Measurements from ENCODE around the gene ARMC2. TPM values are rescaled to one million over a fixed set of nuclear protein-coding genes. Genes with fewer than 3 reads are reported as not detected.

ARMC2 gene
- total RNA-seq, 2 experiments from 2014 or later: 2.6 to 8.4 TPM

- TF ChIP-seq EZH2phosphoT487 (IDR thresholded peaks at IDR 0.05; ENCODE audit: borderline replicate concordance, low read depth, low read length) (no peak), CTCF (conservative IDR thresholded peaks at IDR 0.05; ENCODE audit: low read length) (no peak)
- peak overlapping the region; percentile 24; the same call in 1 of the 2 replicates for H2AFZ ChIP-seq (ENCODE audit: low read length)
- no peaks in the 10 kb centered on the region for H4K20me1 ChIP-seq (ENCODE audit: insufficient read depth, low read length)
- no peak for DNase-seq (ENCODE audit: low spot score)
- intact Hi-C loops (cut with micrococcal nuclease; ENCODE audit: unreplicated experiment): no loop called here
- H3K9me3 ChIP-seq (ENCODE audit: low read length): no peaks in the 10 kb centered on the region
- H3K36me3 ChIP-seq (ENCODE audit: insufficient read depth, low read length): no peaks in the 10 kb centered on the region
- no peak overlapping the region for H3K4me3 ChIP-seq (ENCODE audit: low read depth, low read length, poor library complexity, severe bottlenecking)
- ChIA-PET POLR2A (no interaction called here), CTCF (ENCODE audit: unreplicated experiment) (interaction anchor here (1.1 kb wide), 1 partner anchor 267 kb away, joined by 3 read pairs; no protein-coding TSS in a partner anchor)
- no peaks in the 10 kb centered on the region for H3K79me2 ChIP-seq (ENCODE audit: insufficient read depth, low read depth, low read length)
- no peaks in the 10 kb centered on the region for H3K9me2 ChIP-seq (ENCODE audit: insufficient read depth, low read length)
- no TSS peak for BruUV-seq (replicated peaks)
- peaks cover 6% of the 10 kb centered on the region for H3K4me1 ChIP-seq (ENCODE audit: insufficient read depth, low read length, poor library complexity, severe bottlenecking)
- no peak overlapping the region for H3K4me2 ChIP-seq (ENCODE audit: low read length)
- no peak overlapping the region for H3K27ac ChIP-seq (ENCODE audit: low read depth, low read length, poor library complexity, severe bottlenecking)
These were observed 42.5 kb upstream of the ARMC2 start for GRCh38 chr6:108805611-108806167.

- Histone ChIP-seq H3K4me2 (ENCODE audit: low read length) (no peak overlapping the region), H3K79me2 (ENCODE audit: insufficient read depth, low read depth, low read length) (no peaks in the 10 kb centered on the region), H3K27ac (ENCODE audit: low read depth, low read length, poor library complexity, severe bottlenecking) (no peak overlapping the region), H3K4me1 (ENCODE audit: insufficient read depth, low read length, poor library complexity, severe bottlenecking) (peaks cover 6% of the 10 kb centered on the region), H3K9me2 (ENCODE audit: insufficient read depth, low read length) (no peaks in the 10 kb centered on the region), H3K4me3 (ENCODE audit: low read depth, low read length, poor library complexity, severe bottlenecking) (no peak overlapping the region), H4K20me1 (ENCODE audit: insufficient read depth, low read length) (no peaks in the 10 kb centered on the region), H3K9me3 (ENCODE audit: low read length) (no peaks in the 10 kb centered on the region), H3K36me3 (ENCODE audit: insufficient read depth, low read length) (no peaks in the 10 kb centered on the region), H2AFZ (ENCODE audit: low read length) (peak overlapping the region; percentile 24; the same call in 1 of the 2 replicates)
- TF ChIP-seq EZH2phosphoT487 (IDR thresholded peaks at IDR 0.05; ENCODE audit: borderline replicate concordance, low read depth, low read length) (no peak), CTCF (conservative IDR thresholded peaks at IDR 0.05; ENCODE audit: low read length) (no peak)
- intact Hi-C loops (cut with micrococcal nuclease; ENCODE audit: unreplicated experiment): no loop called here
- ChIA-PET POLR2A (interaction anchor here (1.0 kb wide), 1 partner anchor 14 kb away, joined by 3 read pairs; no protein-coding TSS in a partner anchor), CTCF (ENCODE audit: unreplicated experiment) (interaction anchor here (1.1 kb wide), 1 partner anchor 267 kb away, joined by 3 read pairs; no protein-coding TSS in a partner anchor)
- DNase-seq (ENCODE audit: low spot score): no peak
- BruUV-seq (replicated peaks): no TSS peak
These were observed 42.1 kb upstream of the ARMC2 start for GRCh38 chr6:108806171-108806570.

- Histone ChIP-seq H2AFZ (ENCODE audit: low read length) (no peak overlapping the region), H3K9me2 (ENCODE audit: insufficient read depth, low read length) (no peaks in the 10 kb centered on the region), H3K4me2 (ENCODE audit: low read length) (no peak overlapping the region), H3K27ac (ENCODE audit: low read depth, low read length, poor library complexity, severe bottlenecking) (no peak overlapping the region), H3K4me1 (ENCODE audit: insufficient read depth, low read length, poor library complexity, severe bottlenecking) (peaks cover 6% of the 10 kb centered on the region), H3K9me3 (ENCODE audit: low read length) (no peaks in the 10 kb centered on the region), H3K4me3 (ENCODE audit: low read depth, low read length, poor library complexity, severe bottlenecking) (no peak overlapping the region), H3K36me3 (ENCODE audit: insufficient read depth, low read length) (no peaks in the 10 kb centered on the region), H3K79me2 (ENCODE audit: insufficient read depth, low read depth, low read length) (no peaks in the 10 kb centered on the region), H4K20me1 (ENCODE audit: insufficient read depth, low read length) (no peaks in the 10 kb centered on the region)
- DNase-seq (ENCODE audit: low spot score): no peak
- ChIA-PET POLR2A (interaction anchor here (0.7 to 1.1 kb wide), 3 partner anchors 14 to 111 kb away, joined by 3 read pairs; no protein-coding TSS in a partner anchor), CTCF (ENCODE audit: unreplicated experiment) (interaction anchor here (1.1 kb wide), 1 partner anchor 266 kb away, joined by 3 read pairs; no protein-coding TSS in a partner anchor)
- no peak for TF ChIP-seq CTCF (conservative IDR thresholded peaks at IDR 0.05; ENCODE audit: low read length)
- no peak for TF ChIP-seq EZH2phosphoT487 (IDR thresholded peaks at IDR 0.05; ENCODE audit: borderline replicate concordance, low read depth, low read length)
- no TSS peak for BruUV-seq (replicated peaks)
- intact Hi-C loops (cut with micrococcal nuclease; ENCODE audit: unreplicated experiment): no loop called here
These were observed 41.6 kb upstream of the ARMC2 start for GRCh38 chr6:108806665-108807064.

Measured in OCI-LY7 (cell line).